Measurements from ENCODE around the gene AMMECR1. TPM values are rescaled to one million over a fixed set of nuclear protein-coding genes. Genes with fewer than 3 reads are reported as not detected.

Gene AMMECR1
- total RNA-seq, 1 experiment from 2014 or later = 15.0 TPM

DNA sequence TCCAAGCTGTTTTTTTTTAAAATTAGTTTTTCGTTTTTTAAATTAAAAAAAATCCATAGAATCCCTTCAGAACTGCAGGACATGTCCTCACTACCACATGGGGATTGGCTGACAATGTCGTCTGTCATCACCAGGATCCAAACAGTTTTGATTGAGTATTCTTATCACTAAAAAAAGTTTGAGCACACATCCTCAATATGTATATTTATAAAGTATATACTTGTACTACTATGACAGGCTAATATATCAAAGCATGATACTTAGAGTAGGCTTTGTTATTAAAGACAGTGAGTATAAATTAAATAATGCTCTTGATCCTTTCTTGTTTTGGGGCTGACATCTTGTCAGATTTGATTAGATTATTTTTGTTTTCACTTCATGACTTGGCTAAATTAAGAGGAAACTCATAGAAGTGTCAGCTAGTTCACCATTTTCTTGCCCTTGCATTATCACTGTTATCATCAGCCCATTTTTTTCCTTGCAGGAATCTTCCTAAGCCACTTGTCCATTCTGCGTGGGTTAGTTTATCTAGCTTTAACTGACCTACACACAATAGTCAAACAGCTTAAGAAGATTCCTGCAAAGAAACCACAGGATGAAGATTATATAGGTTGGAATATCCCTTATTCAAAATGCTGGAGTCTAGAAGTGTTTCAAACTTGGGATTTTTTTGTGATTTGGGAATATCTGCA is 92.8 kb downstream of the AMMECR1 start:
- no TSS peak for BruUV-seq (replicated peaks)
- Histone ChIP-seq H3K4me1 (ENCODE audit: control insufficient read depth, insufficient read depth, low read length) (no peaks in the 10 kb centered on the region; the same call in none of the 2 replicates), H3K4me3 (ENCODE audit: low read depth in 2 of 2, low read length in 2 of 2) (no peak overlapping the region), H3K27me3 (ENCODE audit: control insufficient read depth, insufficient read depth, low read length) (no peaks in the 10 kb centered on the region), H3K36me3 (ENCODE audit: control insufficient read depth, insufficient read depth, low read length) (no peaks in the 10 kb centered on the region), H3K9me3 (ENCODE audit: control insufficient read depth, insufficient read depth, low read depth, low read length) (no peaks in the 10 kb centered on the region), H3K27ac (ENCODE audit: low read length) (no peak overlapping the region)
- ChIA-PET POLR2A (no interaction called here), CTCF (interaction anchor here (0.6 kb wide), 1 partner anchor 11 kb away, joined by 6 read pairs; no protein-coding TSS in a partner anchor)
- ATAC-seq (no peak), DNase-seq (ENCODE audit: low read depth, low spot score) (no peak)
- in situ Hi-C loops (cut with HindIII; ENCODE audit: low pct_unique_long_range_greater_than_20kb, low sequenced_read_pairs) (no loop called here), intact Hi-C loops (cut with micrococcal nuclease; ENCODE audit: unreplicated experiment) (no loop called here)
- TF ChIP-seq, protein P1, sequence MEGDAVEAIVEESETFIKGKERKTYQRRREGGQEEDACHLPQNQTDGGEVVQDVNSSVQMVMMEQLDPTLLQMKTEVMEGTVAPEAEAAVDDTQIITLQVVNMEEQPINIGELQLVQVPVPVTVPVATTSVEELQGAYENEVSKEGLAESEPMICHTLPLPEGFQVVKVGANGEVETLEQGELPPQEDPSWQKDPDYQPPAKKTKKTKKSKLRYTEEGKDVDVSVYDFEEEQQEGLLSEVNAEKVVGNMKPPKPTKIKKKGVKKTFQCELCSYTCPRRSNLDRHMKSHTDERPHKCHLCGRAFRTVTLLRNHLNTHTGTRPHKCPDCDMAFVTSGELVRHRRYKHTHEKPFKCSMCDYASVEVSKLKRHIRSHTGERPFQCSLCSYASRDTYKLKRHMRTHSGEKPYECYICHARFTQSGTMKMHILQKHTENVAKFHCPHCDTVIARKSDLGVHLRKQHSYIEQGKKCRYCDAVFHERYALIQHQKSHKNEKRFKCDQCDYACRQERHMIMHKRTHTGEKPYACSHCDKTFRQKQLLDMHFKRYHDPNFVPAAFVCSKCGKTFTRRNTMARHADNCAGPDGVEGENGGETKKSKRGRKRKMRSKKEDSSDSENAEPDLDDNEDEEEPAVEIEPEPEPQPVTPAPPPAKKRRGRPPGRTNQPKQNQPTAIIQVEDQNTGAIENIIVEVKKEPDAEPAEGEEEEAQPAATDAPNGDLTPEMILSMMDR (IDR thresholded peaks at IDR 0.05) = no peak

DNA sequence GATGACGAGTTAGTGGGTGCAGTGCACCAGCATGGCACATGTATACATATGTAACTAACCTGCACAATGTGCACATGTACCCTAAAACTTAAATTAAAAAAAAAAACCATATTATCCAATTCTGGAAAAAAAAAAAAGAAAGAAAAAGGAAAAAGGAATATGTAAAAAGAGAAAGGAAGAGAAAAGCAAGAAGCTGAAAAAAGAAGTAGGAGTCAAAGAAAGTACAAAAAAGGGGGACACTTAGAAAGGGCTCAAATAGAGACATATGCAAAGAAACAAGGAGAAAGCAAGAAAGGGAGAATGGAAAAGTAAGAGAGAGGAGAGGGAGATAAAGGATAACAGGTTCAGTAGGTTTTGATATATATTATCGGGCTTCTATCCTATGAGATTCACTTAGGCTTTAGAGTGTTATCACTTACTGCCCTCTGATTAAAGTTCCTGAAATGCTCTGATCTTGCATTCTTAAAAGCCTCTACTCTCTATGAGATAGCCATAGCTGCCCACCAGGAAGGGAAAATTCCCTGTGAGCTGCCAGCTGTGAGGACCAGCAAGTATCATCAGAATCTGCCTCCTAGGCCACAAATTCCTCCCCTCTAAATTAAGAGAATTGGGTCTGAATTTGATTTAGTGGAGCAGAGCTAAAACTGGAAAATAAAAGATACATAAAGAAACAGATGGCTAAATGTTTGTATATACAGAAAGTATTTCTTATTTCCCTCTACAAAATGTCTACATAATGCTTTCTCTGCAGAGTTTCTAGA is 95.2 kb downstream of the AMMECR1 start:
- Histone ChIP-seq H3K9me3 (ENCODE audit: control insufficient read depth, insufficient read depth, low read depth, low read length) (no peaks in the 10 kb centered on the region), H3K4me1 (ENCODE audit: control insufficient read depth, insufficient read depth, low read length) (no peaks in the 10 kb centered on the region; the same call in none of the 2 replicates), H3K27me3 (ENCODE audit: control insufficient read depth, insufficient read depth, low read length) (no peaks in the 10 kb centered on the region), H3K27ac (ENCODE audit: low read length) (no peak overlapping the region), H3K4me3 (ENCODE audit: low read depth in 2 of 2, low read length in 2 of 2) (no peak overlapping the region), H3K36me3 (ENCODE audit: control insufficient read depth, insufficient read depth, low read length) (no peaks in the 10 kb centered on the region)
- no TSS peak for BruUV-seq (replicated peaks)
- ATAC-seq (no peak), DNase-seq (ENCODE audit: low read depth, low spot score) (no peak)
- TF ChIP-seq, protein P1 (IDR thresholded peaks at IDR 0.05) = no peak
- ChIA-PET CTCF (no interaction called here), POLR2A (no interaction called here)
- in situ Hi-C loops (cut with HindIII; ENCODE audit: low pct_unique_long_range_greater_than_20kb, low sequenced_read_pairs) (no loop called here), intact Hi-C loops (cut with micrococcal nuclease; ENCODE audit: unreplicated experiment) (no loop called here)

DNA sequence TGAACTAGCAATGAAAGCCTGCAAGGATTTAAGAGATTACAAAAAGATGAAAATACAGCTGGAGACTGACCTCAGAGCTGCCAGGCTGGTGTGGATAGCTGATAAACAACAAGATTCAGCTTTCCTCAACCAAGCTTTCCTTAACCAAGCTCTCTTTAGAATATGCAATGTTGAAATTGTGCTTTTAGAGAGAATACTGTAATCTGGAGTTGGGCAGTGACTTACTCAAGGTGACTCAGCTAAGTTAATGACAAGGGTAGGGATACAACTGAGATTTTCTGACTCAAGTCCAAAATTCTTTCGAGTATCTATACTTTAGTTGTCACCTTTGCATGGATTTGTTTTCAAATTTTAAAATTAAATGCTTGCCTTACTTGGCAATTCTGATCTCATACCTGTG is 98.0 kb downstream of the AMMECR1 start:
- CTCF ChIA-PET = no interaction called here
- Histone ChIP-seq H3K4me3 (ENCODE audit: low read depth in 2 of 2, low read length in 2 of 2) (no peak overlapping the region), H3K27ac (ENCODE audit: low read length) (no peak overlapping the region), H3K9me3 (ENCODE audit: control insufficient read depth, insufficient read depth, low read depth, low read length) (no peaks in the 10 kb centered on the region), H3K36me3 (ENCODE audit: control insufficient read depth, insufficient read depth, low read length) (no peaks in the 10 kb centered on the region), H3K4me1 (ENCODE audit: control insufficient read depth, insufficient read depth, low read length) (no peaks in the 10 kb centered on the region; the same call in none of the 2 replicates), H3K27me3 (ENCODE audit: control insufficient read depth, insufficient read depth, low read length) (no peaks in the 10 kb centered on the region)
- intact Hi-C loops (cut with micrococcal nuclease; ENCODE audit: unreplicated experiment) = no loop called here
- TF ChIP-seq, protein P2, sequence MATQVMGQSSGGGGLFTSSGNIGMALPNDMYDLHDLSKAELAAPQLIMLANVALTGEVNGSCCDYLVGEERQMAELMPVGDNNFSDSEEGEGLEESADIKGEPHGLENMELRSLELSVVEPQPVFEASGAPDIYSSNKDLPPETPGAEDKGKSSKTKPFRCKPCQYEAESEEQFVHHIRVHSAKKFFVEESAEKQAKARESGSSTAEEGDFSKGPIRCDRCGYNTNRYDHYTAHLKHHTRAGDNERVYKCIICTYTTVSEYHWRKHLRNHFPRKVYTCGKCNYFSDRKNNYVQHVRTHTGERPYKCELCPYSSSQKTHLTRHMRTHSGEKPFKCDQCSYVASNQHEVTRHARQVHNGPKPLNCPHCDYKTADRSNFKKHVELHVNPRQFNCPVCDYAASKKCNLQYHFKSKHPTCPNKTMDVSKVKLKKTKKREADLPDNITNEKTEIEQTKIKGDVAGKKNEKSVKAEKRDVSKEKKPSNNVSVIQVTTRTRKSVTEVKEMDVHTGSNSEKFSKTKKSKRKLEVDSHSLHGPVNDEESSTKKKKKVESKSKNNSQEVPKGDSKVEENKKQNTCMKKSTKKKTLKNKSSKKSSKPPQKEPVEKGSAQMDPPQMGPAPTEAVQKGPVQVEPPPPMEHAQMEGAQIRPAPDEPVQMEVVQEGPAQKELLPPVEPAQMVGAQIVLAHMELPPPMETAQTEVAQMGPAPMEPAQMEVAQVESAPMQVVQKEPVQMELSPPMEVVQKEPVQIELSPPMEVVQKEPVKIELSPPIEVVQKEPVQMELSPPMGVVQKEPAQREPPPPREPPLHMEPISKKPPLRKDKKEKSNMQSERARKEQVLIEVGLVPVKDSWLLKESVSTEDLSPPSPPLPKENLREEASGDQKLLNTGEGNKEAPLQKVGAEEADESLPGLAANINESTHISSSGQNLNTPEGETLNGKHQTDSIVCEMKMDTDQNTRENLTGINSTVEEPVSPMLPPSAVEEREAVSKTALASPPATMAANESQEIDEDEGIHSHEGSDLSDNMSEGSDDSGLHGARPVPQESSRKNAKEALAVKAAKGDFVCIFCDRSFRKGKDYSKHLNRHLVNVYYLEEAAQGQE (IDR thresholded peaks at IDR 0.05; ENCODE audit: insufficient read depth in 1 of 2, low read depth in 2 of 2, low read length in 1 of 2) = no peak
- TF ChIP-seq POLR2AphosphoS5 (IDR thresholded peaks at IDR 0.05; ENCODE audit: low read depth, low read length) (no peak), SIN3A (IDR thresholded peaks at IDR 0.05; ENCODE audit: borderline replicate concordance, insufficient read depth, low read depth, low read length) (no peak), TCF7L2 (IDR thresholded peaks at IDR 0.05; ENCODE audit: low read depth, low read length) (no peak)
- TF ChIP-seq, protein P1 (IDR thresholded peaks at IDR 0.05) = no peak
- ATAC-seq (peak; percentile 56; the same call in 1 of the 2 replicates), DNase-seq (ENCODE audit: low read depth, low spot score) (no peak)
- in situ Hi-C loops (cut with HindIII; ENCODE audit: low pct_unique_long_range_greater_than_20kb, low sequenced_read_pairs) = no loop called here
- no TSS peak for BruUV-seq (replicated peaks)
- POLR2A ChIA-PET = no interaction called here

Data from Panc1 (cell line).